GM18505 (cell line): ENCODE measurements around the gene CCDC69.
A peak's percentile ranks its signal among the peaks of the same experiment; 100 is the strongest.
"Not testable (repeated sequence)": the region's sequence is repeated elsewhere in the genome, so short reads cannot be mapped to it uniquely, and the experiment has no call there.

Source experiments
- ATAC-seq: cut with Tn5 transposase; IDR thresholded peaks from one replicate; pipeline ENCODE4 v1.9.1; 2021; ENCODE audit not compliant: unreplicated experiment
- POLR2A ChIP-seq: IDR thresholded peaks from 4 replicates; pipeline ENCODE4 v1.6.1; 2011; ENCODE audit warnings: borderline replicate concordance; ENCODE audit not compliant: insufficient read depth, insufficient read length; ENCODE audit errors: extremely low read depth

The CCDC69 gene

DNA sequence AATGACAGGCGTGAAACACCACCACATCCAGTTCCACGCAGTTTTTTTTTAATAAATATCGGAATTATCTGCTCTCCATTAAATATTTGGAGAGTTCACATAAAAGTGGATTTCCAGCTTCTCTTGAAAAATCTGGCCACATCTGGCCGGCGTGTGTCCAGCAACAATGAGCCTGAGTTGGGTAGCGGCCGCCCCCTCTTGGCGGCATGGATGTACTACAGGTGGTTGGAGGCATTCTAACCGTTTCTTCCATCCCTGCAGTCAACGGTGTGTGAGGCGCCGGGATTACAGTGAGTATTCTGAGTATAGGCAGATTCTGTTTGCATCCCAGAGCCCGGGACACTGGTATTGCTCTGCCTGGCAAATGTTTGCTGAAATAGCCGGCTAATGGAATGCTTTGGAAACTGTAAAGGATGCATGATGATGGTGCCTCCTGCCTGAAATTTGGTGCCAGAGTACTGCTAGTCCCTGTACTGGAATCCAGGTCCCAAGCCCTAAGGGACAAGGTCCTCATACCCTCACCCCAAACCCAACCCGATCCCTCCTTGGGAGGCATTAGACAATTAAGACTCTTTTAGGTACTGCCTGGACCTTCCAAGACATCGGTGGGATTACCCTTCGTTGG, 15.5 kb upstream of the CCDC69 start:
- peak; percentile 44 for ATAC-seq
- TF ChIP-seq POLR2A: no peak

DNA sequence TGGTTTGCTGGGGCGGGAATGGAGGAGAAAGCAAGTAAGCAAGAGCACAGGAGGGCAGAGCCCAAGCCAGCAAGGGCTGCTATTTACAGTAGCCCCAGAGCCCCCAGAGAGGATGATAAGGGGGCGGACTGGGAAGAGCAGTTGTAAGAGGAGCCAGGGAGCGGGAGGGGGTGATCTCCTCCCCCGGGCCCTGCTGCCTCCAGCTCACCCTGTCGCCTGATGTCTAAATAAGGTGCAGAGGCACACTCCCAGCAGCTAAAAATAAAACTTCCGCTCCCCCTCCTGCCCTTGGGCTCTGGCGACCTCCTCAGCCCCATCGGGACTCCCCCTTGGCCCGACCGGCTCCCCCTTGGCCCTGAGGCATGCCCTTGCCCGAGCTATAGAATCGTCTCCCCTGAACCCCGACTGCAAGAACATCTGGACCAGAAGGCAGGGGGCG, 14.4 kb upstream of the CCDC69 start:
- ATAC-seq: peak; percentile 46
- peak; percentile 31 for TF ChIP-seq POLR2A

DNA sequence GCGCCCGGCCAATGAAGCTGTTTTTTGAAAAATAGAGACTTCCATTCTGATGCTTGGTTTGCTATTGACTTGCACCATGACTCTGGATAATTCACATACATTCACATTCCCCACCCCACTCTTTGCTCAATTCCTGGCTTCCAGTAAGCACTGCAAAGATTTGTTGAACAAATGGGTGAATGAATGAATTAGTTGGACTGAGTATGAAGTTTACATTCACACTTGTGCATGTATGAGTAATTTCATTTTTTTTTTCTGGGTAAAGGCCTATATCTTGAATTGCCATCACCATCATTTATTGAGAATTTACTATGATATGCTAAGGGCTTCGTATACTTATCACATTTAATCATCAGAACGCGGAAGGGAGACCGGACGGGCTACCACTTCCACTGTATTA, 13.8 kb upstream of the CCDC69 start:
- no peak for TF ChIP-seq POLR2A
- ATAC-seq: no peak

- no peak for TF ChIP-seq POLR2A
- no peak for ATAC-seq
These were observed 13.0 kb upstream of the CCDC69 start for GRCh38 chr5:151236888-151237287.

DNA sequence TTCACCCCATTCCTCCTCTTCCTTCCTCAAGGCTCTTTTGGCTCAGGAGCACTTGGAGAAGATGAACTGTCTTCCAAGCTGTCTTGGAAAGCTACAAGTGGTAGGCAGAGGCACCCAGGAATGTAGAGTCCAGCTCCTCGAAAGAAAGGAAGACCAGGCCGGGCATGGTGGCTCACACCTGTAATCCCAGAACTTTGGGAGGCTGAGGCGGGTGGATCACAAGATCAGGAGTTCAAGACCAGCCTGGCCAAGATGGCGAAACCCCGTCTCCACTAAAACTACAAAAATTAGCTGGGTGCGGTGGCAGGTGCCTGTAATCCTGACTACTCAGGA, 11.3 kb upstream of the CCDC69 start:
- not testable (repeated sequence) for ATAC-seq

GRCh38 chr5:151234476-151235238, 10.8 kb upstream of the CCDC69 start:
- peak; percentile 43 for ATAC-seq
- peak; percentile 56 for TF ChIP-seq POLR2A

DNA sequence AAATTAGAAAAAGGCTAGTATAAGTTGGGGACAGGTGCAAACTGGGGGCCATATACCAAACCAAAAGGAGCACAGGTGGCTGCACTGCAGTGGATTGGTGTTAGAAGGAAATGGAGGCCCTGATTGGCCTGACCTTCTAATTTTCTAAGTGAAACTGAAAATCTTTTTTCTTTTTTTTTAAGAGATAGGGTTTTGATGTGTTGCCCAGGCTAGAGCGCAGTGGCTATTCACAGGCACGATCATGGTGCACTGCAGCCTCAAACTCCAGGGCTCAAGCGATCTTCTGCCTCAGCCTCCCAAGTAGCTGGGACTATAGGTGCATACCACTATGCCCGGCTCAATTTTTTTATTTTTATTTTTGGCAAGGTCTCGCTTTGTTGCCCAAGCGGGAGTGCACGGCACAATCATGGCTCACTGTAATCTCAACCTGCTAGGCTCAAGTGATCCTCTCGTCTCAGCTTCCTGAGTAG, 9.8 kb upstream of the CCDC69 start:
- ATAC-seq: peak; percentile 56
- TF ChIP-seq POLR2A: peak; percentile 29

- no peak for ATAC-seq
- no peak for TF ChIP-seq POLR2A
These were observed 7.5 kb upstream of the CCDC69 start for GRCh38 chr5:151231359-151231758.

DNA sequence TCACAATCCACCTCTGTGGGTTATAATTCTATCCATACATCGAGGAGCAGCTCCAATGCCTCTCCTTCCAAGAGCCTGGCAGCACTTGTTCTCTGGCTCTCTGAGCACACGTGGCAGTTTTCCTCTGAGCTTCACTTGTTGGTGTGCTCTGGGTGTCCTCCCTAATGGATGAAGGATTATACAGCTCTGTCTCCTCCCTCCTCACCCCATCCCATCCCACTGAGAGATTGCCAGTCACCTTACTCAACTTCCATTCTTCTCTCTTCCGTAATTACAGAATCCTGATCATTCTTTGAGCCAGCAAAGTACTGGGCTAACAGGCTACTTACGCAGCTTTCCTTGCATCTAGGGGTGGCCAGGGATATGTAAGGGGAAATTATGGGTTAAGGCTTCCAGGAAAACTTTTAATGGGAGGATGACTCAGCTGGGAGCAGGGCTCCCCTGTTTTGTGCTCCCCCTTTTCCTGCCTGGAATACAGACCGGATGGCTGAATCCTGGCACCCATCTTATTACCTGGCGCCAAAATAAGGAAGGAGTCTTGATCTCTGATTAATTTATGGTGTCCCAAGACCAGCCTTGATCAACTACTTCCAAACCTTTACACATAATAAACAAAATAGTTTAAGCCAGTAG, 6.3 kb upstream of the CCDC69 start:
- ATAC-seq: no peak
- no peak for TF ChIP-seq POLR2A

- no peak for TF ChIP-seq POLR2A
- ATAC-seq: no peak
These were observed 5.1 kb upstream of the CCDC69 start for GRCh38 chr5:151228986-151229385.

DNA sequence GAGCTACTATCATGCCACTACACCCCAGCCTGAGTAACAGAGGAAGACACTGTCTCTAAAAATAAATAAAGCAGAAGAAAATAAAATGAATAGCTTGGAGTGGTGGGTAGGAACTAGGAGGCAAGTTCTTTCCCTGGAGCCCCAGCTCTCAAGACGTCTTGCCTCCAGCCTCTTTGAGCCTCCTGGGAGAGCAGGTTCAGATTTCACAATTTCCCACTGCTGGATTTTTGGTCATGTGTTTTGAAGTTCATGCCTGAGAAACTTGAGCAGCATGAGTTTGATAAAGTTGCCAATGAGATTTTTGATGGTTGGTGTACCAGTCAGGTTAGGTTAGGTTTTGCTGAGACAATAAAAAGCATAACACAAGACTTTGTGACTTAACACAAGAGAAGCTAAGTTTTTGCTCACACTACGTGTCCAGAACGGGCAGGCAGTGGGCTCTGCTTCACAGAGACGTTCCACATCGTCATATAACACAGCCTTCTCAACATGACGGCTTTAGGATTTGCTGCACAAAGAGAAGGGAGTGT, 4.1 kb upstream of the CCDC69 start:
- no peak for TF ChIP-seq POLR2A
- ATAC-seq: no peak

DNA sequence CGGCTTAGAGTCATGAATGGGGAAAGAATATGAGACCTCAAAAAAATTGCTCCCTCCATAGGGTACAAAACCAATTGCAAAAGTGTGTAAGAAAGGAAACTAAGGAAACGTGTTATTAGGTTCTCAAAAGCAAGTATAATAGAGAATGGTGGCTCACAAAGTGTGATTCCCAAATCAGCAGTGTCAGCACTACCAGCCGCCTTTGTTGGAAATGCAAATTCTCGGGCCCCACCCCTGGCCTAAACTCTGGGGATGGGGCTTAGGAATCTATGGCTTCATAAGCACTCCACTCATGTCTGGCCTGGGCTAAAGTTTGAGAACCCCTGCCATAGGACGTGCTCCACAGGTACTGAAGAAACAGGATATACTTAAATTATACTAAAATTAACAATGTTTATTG, 1.6 kb upstream of the CCDC69 start:
- no peak for ATAC-seq

DNA sequence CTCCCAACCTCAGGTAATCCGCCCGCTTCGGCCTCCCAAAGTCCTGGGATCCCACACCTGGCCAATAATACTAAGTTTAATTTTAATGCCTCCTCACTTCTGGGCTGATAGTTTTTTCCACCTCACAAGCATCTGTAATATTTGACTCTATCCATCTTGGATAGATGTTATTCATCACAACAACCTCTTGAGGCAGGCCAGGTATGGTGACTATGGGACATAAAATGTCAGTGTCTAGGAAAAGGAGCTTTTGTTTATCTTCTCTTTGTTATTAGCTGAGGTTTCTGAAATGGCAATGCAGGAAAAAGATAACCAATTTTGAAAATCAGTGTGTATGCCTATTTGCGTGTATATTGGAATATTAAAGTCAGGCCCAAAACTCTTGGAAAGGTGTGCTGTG, 1.2 kb upstream of the CCDC69 start:
- ATAC-seq: no peak

More for the DNA sequence above, 1.6 kb upstream of the CCDC69 start:
- no peak for TF ChIP-seq POLR2A

DNA sequence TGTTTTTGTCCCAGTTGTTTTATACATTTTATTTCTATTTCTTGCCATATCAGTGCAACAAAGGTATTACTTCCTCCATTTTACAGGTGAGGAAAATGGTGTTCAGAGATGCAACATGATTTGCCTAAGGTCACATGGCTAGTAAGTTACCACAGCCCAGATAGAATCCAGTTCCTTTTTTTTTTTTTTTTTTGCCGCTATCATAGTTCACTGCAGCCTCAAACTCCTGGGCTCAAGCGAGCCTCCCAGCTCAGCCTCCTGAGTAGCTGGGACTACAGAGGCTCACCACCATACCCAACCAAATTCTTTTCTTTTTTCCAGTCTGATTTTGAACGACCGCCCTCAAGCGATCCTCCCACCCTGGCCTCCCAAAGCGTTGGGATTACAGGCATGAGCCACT, 480 bp upstream of the CCDC69 start:
- ATAC-seq: no peak
- TF ChIP-seq POLR2A: no peak

More for the DNA sequence above, 1.2 kb upstream of the CCDC69 start:
- TF ChIP-seq POLR2A: no peak
